ENCODE measurements around the gene USP13. TPM values are rescaled to one million over a fixed set of nuclear protein-coding genes. Genes with fewer than 3 reads are reported as not detected.

USP13 gene
- total RNA-seq, 4 donors from 2014 or later, result 17.4 to 19.8 (median 18.2) TPM

DNA sequence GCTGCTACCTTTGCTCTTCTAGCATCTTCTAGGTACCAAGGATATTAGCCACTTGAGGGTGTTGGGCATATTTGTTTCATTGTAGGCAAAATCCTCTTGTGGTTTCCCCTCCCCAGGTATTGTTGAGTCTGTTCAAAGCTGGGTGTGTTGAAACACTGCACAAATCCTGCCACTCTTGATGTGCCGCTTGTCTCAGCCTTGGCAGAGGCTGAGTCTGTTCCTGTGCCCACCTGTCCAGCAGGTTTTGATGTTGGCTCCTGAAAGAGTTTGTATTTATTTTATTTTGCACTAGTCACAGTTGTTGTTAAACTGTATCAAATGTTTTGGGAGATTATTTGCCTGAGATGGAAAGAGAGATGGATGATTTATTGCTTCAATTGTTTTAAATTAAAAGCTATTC lies 136.2 kb downstream of the USP13 start:
- Histone ChIP-seq H3K9me3 (no peaks in the 10 kb centered on the region), H3K27ac (no peak overlapping the region), H3K4me1 (no peaks in the 10 kb centered on the region), H3K36me3 (no peaks in the 10 kb centered on the region), H3K4me3 (no peak overlapping the region), H3K27me3 (no peaks in the 10 kb centered on the region)
- DNase-seq, result no peak
- intact Hi-C loops (cut with DNase I; ENCODE audit: low total_unique reads), result no loop called here
- TF ChIP-seq, protein P1, sequence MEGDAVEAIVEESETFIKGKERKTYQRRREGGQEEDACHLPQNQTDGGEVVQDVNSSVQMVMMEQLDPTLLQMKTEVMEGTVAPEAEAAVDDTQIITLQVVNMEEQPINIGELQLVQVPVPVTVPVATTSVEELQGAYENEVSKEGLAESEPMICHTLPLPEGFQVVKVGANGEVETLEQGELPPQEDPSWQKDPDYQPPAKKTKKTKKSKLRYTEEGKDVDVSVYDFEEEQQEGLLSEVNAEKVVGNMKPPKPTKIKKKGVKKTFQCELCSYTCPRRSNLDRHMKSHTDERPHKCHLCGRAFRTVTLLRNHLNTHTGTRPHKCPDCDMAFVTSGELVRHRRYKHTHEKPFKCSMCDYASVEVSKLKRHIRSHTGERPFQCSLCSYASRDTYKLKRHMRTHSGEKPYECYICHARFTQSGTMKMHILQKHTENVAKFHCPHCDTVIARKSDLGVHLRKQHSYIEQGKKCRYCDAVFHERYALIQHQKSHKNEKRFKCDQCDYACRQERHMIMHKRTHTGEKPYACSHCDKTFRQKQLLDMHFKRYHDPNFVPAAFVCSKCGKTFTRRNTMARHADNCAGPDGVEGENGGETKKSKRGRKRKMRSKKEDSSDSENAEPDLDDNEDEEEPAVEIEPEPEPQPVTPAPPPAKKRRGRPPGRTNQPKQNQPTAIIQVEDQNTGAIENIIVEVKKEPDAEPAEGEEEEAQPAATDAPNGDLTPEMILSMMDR (IDR thresholded peaks at IDR 0.05), result no peak
- no peak for TF ChIP-seq POLR2A (IDR thresholded peaks at IDR 0.05)

DNA sequence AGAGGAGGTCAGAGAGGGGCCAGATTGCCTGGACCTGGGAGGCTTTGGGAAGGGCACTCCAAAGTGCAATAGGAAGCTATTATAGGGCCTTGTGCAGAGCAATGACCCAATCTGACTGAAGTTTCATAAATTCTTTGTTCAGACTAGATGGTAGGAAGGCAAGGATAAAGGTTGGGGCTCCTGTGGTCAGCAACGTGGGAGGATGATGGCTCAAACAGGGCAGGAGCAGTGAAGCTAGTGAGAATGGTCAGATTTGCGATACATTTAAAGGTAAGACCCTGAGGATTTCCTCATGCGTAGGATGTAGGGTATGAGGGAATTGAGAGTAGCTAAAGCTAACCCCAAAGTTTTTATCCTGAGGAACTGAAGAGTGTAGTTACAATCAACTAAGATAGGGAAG lies 139.0 kb downstream of the USP13 start:
- Histone ChIP-seq H3K4me1 (no peaks in the 10 kb centered on the region), H3K27ac (no peak overlapping the region), H3K27me3 (no peaks in the 10 kb centered on the region), H3K36me3 (no peaks in the 10 kb centered on the region), H3K4me3 (no peak overlapping the region), H3K9me3 (no peaks in the 10 kb centered on the region)
- DNase-seq, result no peak
- TF ChIP-seq, protein P1 (IDR thresholded peaks at IDR 0.05), result no peak
- TF ChIP-seq POLR2A (IDR thresholded peaks at IDR 0.05), result no peak
- intact Hi-C loops (cut with DNase I; ENCODE audit: low total_unique reads), result no loop called here

DNA sequence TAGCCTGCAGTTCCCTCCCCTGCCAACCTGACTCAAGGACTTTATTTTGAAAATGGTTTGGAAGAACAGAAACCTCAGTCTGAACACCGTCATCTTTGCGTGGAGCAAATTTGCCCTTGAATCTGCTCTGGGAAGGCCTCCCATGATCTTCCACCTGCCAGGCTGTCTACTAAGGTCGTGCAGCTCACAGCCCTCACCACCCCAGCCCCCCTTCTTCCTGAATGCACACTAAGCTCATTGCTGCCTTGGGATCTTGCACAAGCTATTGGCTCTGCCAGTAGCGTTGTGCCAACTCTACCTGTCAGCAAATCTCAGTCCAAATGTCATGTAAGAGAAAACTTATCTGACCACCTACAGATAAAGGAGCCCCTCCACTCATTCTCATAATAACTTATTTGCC lies 141.5 kb downstream of the USP13 start:
- intact Hi-C loops (cut with DNase I; ENCODE audit: low total_unique reads), result no loop called here

DNA sequence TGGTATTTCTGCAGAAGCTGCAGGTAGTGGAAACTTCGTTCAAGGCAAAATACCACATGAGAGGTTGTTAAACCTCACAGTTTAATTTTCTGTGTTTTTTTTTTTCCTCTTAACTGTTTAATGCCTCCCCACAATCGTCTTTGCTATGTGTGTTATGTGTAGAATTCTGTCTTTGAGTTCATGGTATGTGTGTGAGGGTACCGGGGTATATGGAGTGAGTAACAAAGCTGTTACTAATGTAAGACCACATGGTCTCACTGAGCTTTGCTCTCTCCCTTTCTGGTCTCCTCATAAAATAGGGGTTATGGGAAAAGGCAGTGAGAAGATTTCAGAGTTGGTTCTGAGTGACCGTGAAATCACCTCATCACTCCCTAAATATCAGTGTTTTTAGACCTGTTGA lies 143.6 kb downstream of the USP13 start:
- Histone ChIP-seq H3K9me3 (no peaks in the 10 kb centered on the region), H3K4me3 (no peak overlapping the region), H3K4me1 (no peaks in the 10 kb centered on the region), H3K36me3 (no peaks in the 10 kb centered on the region), H3K27ac (no peak overlapping the region), H3K27me3 (no peaks in the 10 kb centered on the region)
- DNase-seq, result no peak
- TF ChIP-seq, protein P1 (IDR thresholded peaks at IDR 0.05), result no peak
- TF ChIP-seq POLR2A (IDR thresholded peaks at IDR 0.05), result no peak
- intact Hi-C loops (cut with DNase I; ENCODE audit: low total_unique reads), result no loop called here

More for the DNA sequence above, 141.5 kb downstream of the USP13 start:
- Histone ChIP-seq H3K9me3 (no peaks in the 10 kb centered on the region), H3K4me1 (no peaks in the 10 kb centered on the region), H3K4me3 (no peak overlapping the region), H3K27ac (no peak overlapping the region), H3K36me3 (no peaks in the 10 kb centered on the region), H3K27me3 (no peaks in the 10 kb centered on the region)
- no peak for TF ChIP-seq POLR2A (IDR thresholded peaks at IDR 0.05)
- TF ChIP-seq, protein P1 (IDR thresholded peaks at IDR 0.05), result no peak
- no peak for DNase-seq

DNA sequence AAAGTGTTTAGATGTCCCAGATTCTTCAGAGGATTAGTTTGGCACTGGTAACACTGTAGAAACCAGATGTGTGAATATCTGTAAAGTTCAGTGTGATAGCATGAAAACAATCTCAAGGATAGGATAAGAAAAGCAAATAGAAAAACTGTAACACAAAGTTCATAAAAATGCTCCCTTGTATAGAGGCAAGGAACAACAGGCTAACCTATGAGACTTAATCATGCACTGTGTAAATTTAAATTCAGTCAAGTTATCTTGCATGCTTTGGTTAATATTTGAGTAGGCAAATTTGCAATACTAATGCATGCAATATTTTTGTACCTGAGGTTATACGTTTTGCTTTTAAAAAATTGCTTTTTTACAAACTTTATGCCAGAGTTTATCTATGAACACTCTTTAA lies 144.4 kb downstream of the USP13 start:
- intact Hi-C loops (cut with DNase I; ENCODE audit: low total_unique reads), result no loop called here
- Histone ChIP-seq H3K4me1 (no peaks in the 10 kb centered on the region), H3K9me3 (no peaks in the 10 kb centered on the region), H3K27me3 (no peaks in the 10 kb centered on the region), H3K4me3 (no peak overlapping the region), H3K27ac (no peak overlapping the region), H3K36me3 (no peaks in the 10 kb centered on the region)
- no peak for DNase-seq
- TF ChIP-seq, protein P1 (IDR thresholded peaks at IDR 0.05), result no peak
- no peak for TF ChIP-seq POLR2A (IDR thresholded peaks at IDR 0.05)
